GM06990 (cell line): Measurements from ENCODE around the gene NT5DC2.

Experiments used
- DNase-seq: peaks from one replicate; pipeline ENCODE4 v3.0.0-alpha.2; 2011; ENCODE audit not compliant: insufficient read length; ENCODE audit errors: extremely low read depth
- H3K27me3 ChIP-seq: replicated peaks from 2 replicates; pipeline ENCODE4 v1.6.0; 2011; ENCODE audit warnings: low read length; ENCODE audit not compliant: control insufficient read depth, insufficient read depth
- H3K36me3 ChIP-seq: 2 replicates; pipeline ENCODE4 v1.5.1; 2011; ENCODE audit warnings: low read length; ENCODE audit not compliant: control insufficient read depth, insufficient read depth
- H3K4me3 ChIP-seq: replicated peaks from 2 replicates; pipeline ENCODE4 v1.5.1; 2011; ENCODE audit warnings: low read depth, mild to moderate bottlenecking, control low read depth, low read length
- CTCF ChIP-seq: IDR thresholded peaks from 2 replicates; pipeline ENCODE4 v1.5.1; 2011; ENCODE audit warnings: low read length, control low read depth, mild to moderate bottlenecking, inconsistent platforms; ENCODE audit not compliant: insufficient read depth, poor library complexity, severe bottlenecking

Gene NT5DC2

GRCh38 chr3:52492059-52492458 is 41.6 kb downstream of the NT5DC2 start:
- H3K36me3 ChIP-seq = peaks cover 37% of the 10 kb centered on the region
- no peak for TF ChIP-seq CTCF
- DNase-seq = no peak
- H3K4me3 ChIP-seq = no peak overlapping the region
- H3K27me3 ChIP-seq = no peaks in the 10 kb centered on the region

- no peak for TF ChIP-seq CTCF
- no peak for DNase-seq
- Histone ChIP-seq H3K4me3 (no peak overlapping the region), H3K36me3 (peaks cover 39% of the 10 kb centered on the region), H3K27me3 (no peaks in the 10 kb centered on the region)
Measured at GRCh38 chr3:52490939-52491526, 42.6 kb downstream of the NT5DC2 start.

GRCh38 chr3:52490035-52490938 is 43.4 kb downstream of the NT5DC2 start:
- no peak for DNase-seq
- H3K36me3 ChIP-seq = peaks cover 42% of the 10 kb centered on the region
- no peak for TF ChIP-seq CTCF
- H3K27me3 ChIP-seq = no peaks in the 10 kb centered on the region
- H3K4me3 ChIP-seq = no peak overlapping the region

- DNase-seq = no peak
- no peak for TF ChIP-seq CTCF
- Histone ChIP-seq H3K4me3 (no peak overlapping the region), H3K27me3 (no peaks in the 10 kb centered on the region), H3K36me3 (peaks cover 46% of the 10 kb centered on the region)
Measured at GRCh38 chr3:52489453-52489852, 44.2 kb downstream of the NT5DC2 start.

GRCh38 chr3:52488746-52489145 is 44.9 kb downstream of the NT5DC2 start:
- no peaks in the 10 kb centered on the region for H3K27me3 ChIP-seq
- TF ChIP-seq CTCF = no peak
- no peak for DNase-seq
- H3K36me3 ChIP-seq = peaks cover 47% of the 10 kb centered on the region
- no peak overlapping the region for H3K4me3 ChIP-seq
